Measurements from ENCODE around the gene KCNK2.

Gene KCNK2

DNA sequence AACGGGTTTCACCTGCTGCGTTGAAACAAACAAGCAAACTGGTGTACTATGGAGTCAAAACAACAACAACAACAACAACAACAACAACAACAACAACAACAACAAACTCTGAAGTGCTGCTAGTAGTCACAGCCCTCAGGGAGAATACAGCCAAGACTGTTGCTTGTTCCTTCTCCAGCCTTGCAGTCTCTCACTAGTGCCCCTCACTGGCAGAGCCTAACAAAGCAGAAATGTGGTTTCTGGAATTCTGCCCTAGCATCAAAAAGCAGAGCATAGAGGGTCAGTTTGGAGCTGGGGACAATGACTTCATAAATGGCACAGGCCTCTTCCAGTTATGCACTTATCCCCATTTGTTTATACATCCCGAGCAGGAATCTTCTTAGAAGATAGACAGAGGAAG, 187.4 kb downstream of the KCNK2 start:
- Mint-ChIP-seq H3K27ac (no peak overlapping the region), H3K9me3 (peaks cover 7 to 9% of the 10 kb centered on the region in 2 donors), H3K4me3 (no peak overlapping the region), H3K36me3 (no peaks in the 10 kb centered on the region), H3K4me1 (no peaks in the 10 kb centered on the region), H3K27me3 (no peaks in the 10 kb centered on the region)
- DNase-seq (no peak), ATAC-seq (replicated peaks) (no peak)

- no peak for DNase-seq
- no peak for ATAC-seq (replicated peaks)
- Mint-ChIP-seq H3K27ac (no peak overlapping the region), H3K4me3 (no peak overlapping the region), H3K4me1 (no peaks in the 10 kb centered on the region), H3K27me3 (no peaks in the 10 kb centered on the region), H3K9me3 (peaks cover 7 to 9% of the 10 kb centered on the region in 2 donors), H3K36me3 (no peaks in the 10 kb centered on the region)
Measured at GRCh38 chr1:215273838-215274516, 191.4 kb downstream of the KCNK2 start.

GRCh38 chr1:215276582-215276981, 194.0 kb downstream of the KCNK2 start:
- H3K27ac Mint-ChIP-seq = no peak overlapping the region
- no peaks in the 10 kb centered on the region for H3K9me3 Mint-ChIP-seq
- no peaks in the 10 kb centered on the region for H3K4me1 Mint-ChIP-seq
- H3K4me3 Mint-ChIP-seq = no peak overlapping the region
- ATAC-seq (replicated peaks) (no peak), DNase-seq (no peak)
- H3K27me3 Mint-ChIP-seq = no peaks in the 10 kb centered on the region
- no peaks in the 10 kb centered on the region for H3K36me3 Mint-ChIP-seq

GRCh38 chr1:215277532-215277931, 195.0 kb downstream of the KCNK2 start:
- no peak for ATAC-seq (replicated peaks)
- no peak overlapping the region for H3K4me3 Mint-ChIP-seq
- H3K4me1 Mint-ChIP-seq = no peaks in the 10 kb centered on the region
- H3K27ac Mint-ChIP-seq = no peak overlapping the region
- no peaks in the 10 kb centered on the region for H3K27me3 Mint-ChIP-seq
- DNase-seq = no peak
- H3K36me3 Mint-ChIP-seq = no peaks in the 10 kb centered on the region
- H3K9me3 Mint-ChIP-seq = no peaks in the 10 kb centered on the region

DNA sequence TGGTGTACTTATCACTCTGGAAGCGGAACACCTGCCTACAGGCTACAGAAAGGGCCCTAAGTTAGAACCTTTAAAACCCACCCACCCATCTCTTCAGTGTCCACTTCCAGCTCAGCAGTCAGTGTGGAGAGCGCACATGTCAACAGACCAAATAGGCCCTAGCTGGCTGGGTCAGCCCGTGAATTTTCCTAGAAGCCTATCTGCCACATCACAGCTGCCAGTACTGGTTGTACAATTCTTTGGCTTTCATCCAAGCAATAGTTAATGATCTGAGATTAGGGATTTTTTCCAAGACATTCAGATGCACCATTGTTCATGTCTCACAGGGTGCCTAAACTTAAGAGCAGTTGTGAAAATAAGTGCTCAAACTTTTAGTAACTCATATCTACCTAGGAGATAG, 197.1 kb downstream of the KCNK2 start:
- H3K4me1 Mint-ChIP-seq = no peaks in the 10 kb centered on the region
- DNase-seq (no peak), ATAC-seq (replicated peaks) (no peak)
- no peaks in the 10 kb centered on the region for H3K27me3 Mint-ChIP-seq
- H3K4me3 Mint-ChIP-seq = no peak overlapping the region
- H3K36me3 Mint-ChIP-seq = no peaks in the 10 kb centered on the region
- no peak overlapping the region for H3K27ac Mint-ChIP-seq
- H3K9me3 Mint-ChIP-seq = no peaks in the 10 kb centered on the region

- H3K9me3 Mint-ChIP-seq = no peaks in the 10 kb centered on the region
- H3K4me3 Mint-ChIP-seq = no peak overlapping the region
- H3K36me3 Mint-ChIP-seq = no peaks in the 10 kb centered on the region
- ATAC-seq (replicated peaks) (no peak), DNase-seq (no peak)
- no peaks in the 10 kb centered on the region for H3K4me1 Mint-ChIP-seq
- H3K27me3 Mint-ChIP-seq = no peaks in the 10 kb centered on the region
- no peak overlapping the region for H3K27ac Mint-ChIP-seq
Measured at GRCh38 chr1:215282557-215282956, 200.0 kb downstream of the KCNK2 start.

DNA sequence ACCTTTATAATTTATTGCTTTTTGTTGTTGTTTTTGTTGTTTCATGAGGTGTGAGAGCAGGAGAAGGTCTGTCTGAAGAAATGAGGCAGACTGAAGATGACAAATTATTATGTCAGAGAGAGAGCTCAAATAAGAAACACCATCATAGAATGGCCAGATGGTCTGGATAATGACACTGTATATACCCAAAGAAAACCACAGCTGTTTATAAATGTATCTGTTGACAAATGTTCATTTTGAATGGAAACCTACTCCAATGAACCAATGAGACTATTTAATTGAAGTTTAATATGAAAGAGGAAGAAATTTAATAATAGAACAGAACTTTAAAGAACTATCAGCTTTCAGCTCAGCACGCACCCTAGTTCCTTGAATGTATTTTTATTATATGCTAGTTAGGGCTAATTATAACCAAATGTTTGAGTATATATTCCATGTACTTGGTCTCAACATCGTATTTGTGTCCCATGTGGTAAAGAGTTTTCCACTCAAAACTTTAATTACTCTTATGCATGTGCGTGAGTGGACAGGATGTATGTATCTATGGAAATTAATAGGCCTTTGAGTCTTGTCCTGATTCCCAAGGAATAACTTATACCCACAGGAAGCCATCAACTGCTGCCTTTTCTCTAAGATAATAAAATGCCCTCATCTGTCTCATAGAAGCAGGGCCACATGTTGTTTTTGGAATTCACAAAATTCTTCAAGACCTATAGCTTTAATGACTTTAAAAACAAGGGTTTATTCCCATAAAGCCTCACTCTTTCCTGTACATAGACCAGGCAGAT, 202.7 kb downstream of the KCNK2 start:
- ATAC-seq (replicated peaks) = no peak
- Mint-ChIP-seq H3K27ac (no peak overlapping the region), H3K4me1 (no peaks in the 10 kb centered on the region), H3K27me3 (no peaks in the 10 kb centered on the region), H3K36me3 (no peaks in the 10 kb centered on the region), H3K4me3 (no peak overlapping the region), H3K9me3 (no peaks in the 10 kb centered on the region)
- DNase-seq = no peak

Data from stimulated activated naive B cell treated with anti-CD40 and anti-IgM and Interleukin-4, amounts not matched to agents 10 μg/mL and 1 μg/mL and 100 μg/mL, for 72 hours (primary cell).